NCI-H2227 (cell line): Measurements from ENCODE around the gene BEND5.

Experiments used
- DNase-seq: peaks from one replicate; lab custom pipeline; 2025; ENCODE audit not compliant: unreplicated experiment; lab: John Stamatoyannopoulos, UW

The BEND5 gene, protein sequence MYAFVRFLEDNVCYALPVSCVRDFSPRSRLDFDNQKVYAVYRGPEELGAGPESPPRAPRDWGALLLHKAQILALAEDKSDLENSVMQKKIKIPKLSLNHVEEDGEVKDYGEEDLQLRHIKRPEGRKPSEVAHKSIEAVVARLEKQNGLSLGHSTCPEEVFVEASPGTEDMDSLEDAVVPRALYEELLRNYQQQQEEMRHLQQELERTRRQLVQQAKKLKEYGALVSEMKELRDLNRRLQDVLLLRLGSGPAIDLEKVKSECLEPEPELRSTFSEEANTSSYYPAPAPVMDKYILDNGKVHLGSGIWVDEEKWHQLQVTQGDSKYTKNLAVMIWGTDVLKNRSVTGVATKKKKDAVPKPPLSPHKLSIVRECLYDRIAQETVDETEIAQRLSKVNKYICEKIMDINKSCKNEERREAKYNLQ

DNA sequence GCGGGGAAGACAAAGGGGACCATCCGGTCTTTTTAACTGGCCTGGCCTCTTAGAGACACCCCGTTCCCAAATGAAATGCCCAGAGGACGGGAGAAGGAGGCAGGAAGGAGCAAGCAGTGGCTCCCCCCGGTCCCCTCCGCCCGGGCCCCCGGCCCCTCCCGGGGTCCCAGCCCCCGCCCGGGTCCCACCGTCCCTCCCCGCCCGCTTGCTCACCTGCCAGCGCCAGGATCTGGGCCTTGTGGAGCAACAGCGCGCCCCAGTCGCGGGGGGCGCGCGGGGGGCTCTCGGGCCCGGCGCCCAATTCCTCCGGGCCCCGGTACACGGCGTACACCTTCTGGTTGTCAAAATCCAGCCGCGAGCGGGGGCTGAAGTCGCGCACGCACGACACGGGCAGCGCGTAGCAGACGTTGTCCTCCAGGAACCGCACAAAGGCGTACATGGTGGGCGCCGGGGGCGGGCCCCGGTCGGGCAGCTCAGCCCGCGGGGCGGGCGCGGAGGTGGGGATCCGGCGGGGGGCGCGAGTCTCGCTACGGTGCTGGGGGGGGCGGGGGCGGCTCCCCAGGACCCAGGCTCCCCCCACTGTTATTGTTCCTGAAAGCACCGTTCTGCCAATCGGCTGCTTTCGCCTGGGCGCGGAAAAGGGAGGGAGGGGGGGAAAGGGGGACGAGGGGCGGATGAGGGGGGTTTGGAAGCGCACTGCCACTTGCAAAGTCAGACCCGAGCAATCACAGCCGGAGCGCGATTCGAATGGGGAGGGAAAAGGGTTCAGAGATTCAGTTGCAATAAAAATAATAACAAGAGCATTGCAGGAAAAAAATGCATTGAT is at the start of gene BEND5:
Gene BEND5 (minus strand): TSS at position 499 of the 826 bp plus-strand sequence. CDS start 60 bp downstream, at position 439.
- DNase-seq = peak; percentile 87

DNA sequence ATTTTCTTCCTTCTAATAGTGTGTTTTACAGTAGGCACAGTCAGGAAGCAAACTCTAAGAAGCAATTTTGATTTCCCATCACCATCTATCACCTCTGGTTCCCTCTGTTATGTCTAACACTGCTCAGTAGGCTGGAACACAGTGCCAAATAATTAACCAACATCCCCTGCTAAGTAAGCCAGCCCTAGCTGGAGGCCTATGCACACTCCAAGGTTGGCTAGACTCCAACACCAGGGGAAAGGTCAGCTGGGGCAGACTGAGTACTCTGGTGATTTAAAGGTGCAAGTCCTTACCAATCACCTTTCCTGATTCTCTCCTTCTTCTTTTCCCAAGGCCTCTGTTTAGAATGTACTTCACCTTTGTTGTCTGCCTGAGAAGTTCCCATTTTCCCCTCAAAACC is 46.5 kb upstream of the BEND5 start:
- peak; percentile 23 for DNase-seq

DNA sequence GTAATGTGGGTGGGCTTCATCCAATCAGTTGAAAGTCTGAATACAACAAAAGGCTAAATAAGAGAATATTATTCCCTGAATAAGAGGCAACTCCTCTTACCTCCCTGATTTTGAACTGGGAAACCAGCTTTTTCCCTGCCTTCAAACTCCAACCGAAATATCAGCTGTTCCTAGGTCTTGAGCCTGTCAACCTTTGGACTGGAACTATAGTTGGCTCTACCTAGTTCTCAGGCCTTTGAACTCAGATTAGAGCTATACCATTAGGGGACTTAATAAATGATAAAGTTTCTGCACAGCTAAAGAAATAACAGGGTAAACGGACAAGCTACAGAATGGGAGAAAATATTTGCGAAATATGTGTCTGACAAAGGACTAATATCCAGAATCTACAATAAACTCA is 43.8 kb upstream of the BEND5 start:
- DNase-seq = no peak

DNA sequence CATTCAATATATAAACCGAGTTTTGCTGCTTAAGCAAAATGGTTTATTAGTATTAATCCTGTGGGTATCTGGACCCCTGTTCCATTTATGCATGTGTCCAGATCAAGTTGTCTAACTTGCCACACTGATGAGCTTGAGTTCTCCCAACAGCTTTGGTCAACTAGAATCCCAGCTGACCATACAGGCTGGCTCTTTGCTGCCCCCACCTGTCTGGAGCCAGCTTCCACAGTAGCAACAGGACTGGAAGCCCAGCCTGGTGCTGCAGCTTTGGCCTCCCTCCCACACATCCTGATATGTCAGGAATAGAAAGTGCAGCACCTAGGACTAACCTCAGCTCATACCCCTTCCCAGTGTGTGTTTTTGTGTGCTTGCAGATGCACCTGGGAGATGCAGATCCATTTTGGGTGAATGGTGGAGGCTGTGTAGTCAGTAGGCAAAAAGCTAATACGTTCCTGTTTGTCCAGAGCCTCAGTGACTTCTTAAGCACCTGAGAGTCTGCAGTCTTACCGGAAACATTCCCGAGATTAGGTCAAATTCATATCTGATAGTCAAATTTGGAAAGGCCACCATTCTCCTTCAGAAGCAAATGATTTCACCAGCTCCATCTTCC is 40.9 kb upstream of the BEND5 start:
- peak; percentile 55 for DNase-seq

DNA sequence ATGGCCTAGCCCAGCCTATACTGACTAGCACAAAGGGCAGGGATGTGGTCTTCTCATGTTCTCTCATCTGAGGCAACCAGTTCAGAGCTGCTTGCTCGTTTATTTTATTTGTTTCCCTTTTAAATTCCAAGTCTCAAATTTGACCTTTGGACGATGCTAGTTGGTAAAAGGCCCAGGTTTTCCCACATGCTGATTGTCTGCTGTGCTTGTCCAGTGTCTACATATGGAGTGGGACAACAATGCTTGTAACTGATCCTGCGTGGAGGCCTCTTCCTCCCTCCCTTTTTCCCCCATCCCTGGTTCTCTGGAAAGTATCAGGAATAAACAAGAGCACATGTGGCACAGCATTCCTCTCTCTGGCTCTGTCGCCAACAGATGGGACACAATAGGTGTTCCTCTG is 34.0 kb upstream of the BEND5 start:
- DNase-seq = no peak

DNA sequence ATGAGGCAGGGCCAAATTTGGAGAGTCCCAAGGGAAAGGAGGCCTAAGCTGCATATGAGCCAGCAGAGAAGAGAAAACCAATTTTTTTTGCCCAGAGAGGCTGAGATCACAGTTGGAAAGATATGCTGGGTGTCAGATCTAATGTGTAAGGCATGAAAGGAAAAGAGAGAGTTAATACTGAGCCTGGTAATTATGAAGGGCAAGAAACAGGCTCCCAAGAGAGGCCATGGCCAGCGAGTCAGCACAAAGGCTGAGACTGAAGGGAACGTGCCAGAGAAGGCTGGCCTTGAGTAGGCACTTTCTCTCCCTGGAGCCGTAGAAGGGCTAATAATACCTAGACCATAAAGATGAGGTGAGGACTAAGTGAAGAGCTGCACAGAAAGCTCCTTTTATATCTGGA is 31.8 kb upstream of the BEND5 start:
- DNase-seq = no peak

DNA sequence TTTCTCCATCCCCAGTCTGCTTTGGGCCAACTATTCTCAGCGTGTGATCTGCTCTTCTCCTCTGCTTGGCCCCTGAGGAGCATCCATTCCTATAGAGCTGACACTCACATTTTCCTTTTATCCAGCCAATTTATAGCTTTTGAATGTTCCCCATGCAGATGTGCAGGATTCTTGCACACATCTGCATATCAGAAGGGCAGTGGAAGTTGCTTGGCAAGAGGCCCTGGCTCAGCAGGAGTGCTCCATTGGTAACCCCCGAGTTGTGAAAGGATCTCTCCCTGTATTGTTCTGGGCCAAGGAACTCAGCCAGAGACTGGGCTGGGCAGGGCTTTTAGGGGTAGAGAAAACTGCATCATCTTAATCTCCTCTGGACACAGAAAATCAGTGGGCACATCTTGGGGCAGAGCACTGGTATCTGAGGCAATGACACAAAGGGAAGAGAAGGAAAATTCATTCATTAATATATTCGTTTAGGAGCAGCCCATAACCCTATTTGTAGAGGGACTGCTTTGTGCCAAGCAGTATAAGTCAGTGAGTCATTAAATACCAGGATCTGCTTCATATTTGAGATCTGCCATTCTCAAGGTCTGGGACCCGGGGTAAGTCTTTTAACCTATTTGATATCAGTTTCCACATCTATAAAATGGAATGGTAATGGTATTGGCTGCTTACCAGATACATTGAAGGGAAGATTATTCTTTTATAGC is 31.0 kb upstream of the BEND5 start:
- DNase-seq = no peak

DNA sequence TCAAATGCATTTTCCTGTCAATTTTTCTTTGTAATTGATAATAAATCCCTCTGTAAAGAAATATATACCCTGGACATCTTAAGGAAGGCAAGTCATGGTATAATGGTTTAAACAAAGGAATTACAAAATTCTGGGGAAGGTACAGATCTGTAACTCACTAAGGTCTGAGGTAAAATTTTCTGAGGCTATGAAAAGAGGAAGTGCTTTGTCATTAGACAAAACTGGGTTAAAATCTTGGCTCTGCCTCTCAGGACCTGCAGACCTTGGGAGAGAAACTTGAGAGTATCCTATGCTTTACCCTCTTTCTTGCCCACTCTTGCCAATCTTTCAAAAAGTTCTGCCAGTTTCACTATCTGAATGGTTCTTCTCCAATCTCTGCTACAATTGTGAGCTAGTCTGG is 26.8 kb upstream of the BEND5 start:
- DNase-seq = no peak

DNA sequence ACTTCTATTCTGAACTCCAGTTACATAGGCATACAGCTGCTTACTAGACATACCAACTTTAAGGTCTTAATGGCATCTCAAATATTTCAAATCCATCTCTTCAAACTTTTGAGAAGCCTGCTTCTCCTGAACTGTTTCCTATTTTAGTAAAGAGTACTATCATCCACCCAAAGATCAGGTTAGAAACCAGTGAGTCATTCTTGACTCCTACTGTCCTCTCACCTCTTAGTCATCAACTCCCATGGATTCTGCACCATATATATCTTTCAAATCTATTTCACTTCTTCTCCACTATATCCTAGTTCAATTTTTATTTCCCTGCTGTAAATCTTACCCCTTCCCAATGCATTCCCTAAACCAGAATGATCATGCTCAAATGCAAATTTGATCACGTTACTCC is 18.1 kb upstream of the BEND5 start:
- no peak for DNase-seq

DNA sequence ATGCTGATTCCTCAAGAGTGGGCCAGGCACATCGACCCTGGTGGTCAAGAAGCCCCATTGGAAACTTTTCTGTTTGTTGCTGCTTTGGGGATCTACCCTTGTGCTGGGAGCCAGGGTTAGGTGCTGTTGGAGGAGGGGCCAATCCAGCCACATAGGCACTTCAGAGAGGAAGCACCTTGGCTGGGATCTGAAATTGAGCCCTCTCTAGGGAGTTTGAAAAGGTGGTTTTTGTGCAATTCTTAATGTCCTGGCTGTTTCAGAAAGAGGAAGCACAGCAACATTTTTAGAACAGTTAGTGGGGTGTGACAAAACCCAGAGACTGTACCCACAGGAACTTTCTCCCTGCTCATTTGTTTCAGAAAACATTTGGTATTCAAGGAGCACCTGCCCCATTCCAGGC is 17.2 kb upstream of the BEND5 start:
- DNase-seq = no peak

DNA sequence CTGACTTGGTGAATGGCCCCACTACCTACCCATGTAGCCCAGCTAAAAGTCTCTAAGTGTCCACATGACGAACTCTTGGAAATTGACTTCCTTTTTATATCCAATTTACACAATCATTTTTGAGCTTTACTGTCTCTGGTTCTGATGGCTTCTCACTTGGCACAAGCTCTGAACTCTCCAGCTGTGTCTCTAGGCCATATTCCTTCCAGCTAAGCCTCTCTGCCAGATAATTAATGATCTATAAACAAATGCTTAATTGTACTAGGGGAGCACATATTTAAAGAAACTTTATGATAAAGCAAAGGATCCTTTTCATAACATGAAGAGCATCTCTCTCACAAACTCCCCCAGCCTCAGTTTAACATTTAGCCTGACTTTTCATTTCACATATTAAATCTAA is 16.3 kb upstream of the BEND5 start:
- DNase-seq = no peak

DNA sequence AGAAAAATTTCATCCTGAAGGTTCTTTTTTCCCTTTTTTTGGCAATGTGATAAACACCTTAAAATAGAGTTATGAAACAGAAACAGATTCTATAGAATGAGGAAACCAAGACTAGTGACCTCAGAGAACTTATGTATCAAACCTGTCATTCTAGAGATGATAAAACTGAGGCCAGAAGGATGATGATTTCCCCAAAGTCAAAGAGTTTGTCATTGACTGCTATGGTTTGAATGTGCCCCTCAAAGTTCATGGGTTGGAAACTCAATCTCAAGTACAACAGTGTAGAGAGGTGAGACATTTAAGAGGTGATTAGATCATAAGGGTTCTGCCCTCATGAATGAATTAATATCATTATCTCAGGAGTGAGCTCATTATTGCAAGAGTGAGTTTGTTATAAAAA is 13.7 kb upstream of the BEND5 start:
- no peak for DNase-seq

DNA sequence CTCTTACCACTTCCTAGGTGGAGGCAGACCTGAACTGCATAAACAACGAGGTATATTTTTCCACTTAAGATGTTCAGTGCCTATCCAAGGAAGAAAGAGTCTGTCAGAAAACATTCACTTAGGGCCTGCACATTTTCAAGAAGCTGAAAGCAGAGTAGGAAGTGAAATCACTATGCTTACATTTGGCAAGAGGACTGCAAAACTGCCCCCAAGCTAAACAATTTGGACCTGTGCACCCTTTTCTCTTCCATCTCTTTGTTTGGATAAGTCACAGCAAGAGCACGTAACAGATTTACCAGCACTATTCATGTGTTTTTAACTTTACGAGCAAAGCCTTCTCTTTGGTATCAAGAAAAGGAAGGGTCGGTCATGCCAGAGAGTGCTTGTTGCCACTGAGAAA is 13.2 kb upstream of the BEND5 start:
- DNase-seq = no peak

DNA sequence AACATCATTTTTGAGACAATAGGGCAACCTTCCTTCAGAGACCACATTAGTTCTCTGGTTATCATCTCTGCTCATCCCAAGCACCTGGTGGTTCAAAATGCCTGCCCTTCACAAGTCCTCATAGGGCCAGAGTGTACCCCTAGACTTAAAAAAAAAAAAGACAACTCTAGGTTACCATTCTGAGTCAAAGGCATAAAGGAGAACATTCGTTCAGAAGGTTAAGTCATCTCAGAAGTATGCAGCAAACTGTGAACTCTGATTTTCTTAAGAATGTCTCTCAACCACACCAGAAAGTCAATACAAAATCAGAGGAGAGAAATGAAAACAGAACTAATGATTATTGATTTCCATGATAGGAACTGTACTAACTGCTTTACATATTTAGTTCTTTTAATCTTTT is 9.2 kb upstream of the BEND5 start:
- DNase-seq = no peak

DNA sequence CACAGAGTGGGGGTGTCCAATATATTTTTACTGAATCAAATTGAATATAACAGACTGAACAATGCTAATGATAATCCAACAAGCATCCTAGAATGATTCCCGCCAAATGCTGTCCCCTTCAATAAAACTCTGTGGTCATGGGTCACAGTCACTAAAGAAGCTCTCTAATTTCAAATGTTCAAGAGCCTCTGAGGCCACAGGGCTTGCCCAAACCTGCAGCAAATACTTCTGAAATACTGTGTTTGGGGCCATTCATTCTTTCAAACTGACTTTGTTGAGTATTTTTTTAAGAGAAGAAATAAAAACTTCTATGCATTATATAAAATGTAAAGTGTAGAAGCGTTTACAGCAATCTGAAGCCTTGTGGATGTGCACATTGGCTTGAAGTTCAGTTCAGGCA is 7.6 kb upstream of the BEND5 start:
- DNase-seq = no peak

DNA sequence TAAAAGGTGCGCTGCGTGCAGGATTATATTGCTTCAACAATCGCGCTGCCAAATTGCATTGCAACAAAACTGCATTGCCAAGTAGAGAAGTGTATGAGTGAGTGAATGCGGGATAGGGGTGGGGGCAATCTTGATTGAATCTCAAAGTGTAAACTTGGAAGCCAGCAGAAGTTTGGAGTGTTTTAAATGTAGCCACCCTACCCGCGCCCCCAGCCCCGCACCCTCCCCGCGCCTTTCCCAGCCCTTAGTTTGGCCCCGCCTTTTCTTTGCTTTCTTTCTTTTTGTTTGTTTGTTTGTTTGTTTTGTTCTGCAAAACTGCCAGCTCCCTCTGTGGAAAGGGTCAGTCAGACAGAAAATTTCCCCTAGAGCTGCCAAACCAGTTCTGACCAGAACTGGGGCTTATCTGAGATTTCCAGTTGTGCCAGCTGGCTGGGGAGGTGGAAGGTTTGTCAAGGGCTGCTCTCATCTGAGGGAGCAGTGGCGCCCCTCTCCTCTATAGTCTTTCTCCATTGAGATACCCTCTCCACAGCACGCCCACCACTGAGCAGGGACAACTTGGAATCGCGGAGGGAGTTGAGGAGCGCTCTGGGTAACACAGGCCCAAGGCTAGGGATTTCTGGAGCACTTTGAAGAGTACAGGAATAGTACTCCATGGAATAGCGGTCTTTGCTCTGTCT is 666 bp upstream of the BEND5 start:
- peak; percentile 24 for DNase-seq

DNA sequence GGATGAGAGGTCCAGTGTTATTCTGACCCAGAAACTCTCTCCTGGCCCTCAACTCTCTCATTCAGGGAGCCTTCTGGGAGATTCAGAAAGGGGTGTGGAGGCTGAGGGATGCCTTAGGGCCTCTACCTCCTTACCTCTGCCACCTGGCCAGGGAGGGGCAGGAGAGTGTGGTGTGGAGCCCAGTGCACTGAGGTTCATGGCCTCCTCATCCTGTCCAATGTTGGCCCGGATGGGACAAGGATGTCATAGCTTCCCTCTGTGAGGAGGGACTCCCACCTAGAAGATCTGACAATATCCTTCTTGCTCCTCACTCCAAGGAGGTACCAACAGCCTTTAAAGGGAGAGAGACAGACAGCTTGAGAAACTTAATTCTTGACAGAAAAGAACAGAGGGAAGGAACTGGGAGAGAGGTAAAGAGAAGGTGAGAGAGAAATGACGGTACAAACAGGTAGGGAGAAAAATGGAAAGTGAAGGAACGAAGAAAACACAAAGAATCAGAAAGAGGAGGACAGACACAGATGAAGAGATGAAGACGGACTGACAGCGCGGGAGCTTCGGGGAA is 779 bp downstream of the BEND5 start:
- no peak for DNase-seq

DNA sequence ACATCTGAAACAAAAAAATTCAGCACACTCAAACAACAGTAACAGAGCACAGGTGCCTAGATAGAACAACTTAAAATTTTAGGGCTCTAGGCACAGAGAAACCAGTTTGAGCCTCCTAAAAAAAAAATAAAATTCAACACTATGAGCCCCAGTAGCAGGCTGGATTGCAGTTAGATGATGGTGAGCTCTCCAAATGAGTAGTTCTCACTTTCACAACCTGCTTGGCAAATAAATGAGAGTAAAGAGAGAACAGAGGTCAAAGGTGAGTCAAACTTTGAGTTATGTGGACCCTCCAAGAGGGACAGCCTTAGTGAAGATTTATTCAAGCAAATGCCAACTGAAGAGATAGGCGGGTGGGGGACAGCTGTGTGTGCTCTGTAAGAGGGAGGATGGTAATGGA is 3.6 kb downstream of the BEND5 start:
- no peak for DNase-seq

DNA sequence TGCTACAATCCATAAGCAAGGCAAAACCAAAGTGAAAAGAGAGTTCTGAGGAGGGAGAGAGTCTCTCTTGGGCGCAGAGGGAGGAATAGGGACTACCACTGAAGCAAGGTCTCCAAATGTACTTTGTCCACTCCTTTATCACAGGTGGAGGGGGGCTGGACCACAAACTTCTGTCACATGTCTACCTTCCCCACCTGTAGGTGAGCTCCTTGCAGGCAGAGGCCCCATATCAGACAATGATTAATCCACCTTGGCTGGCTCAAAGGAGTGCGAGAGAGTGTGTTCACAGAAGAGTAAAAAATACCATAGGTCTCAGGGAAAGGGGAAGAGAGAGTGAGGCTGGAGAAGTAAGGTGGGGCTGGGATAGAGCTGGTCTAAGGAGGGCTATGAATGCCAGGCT is 4.5 kb downstream of the BEND5 start:
- DNase-seq = no peak

DNA sequence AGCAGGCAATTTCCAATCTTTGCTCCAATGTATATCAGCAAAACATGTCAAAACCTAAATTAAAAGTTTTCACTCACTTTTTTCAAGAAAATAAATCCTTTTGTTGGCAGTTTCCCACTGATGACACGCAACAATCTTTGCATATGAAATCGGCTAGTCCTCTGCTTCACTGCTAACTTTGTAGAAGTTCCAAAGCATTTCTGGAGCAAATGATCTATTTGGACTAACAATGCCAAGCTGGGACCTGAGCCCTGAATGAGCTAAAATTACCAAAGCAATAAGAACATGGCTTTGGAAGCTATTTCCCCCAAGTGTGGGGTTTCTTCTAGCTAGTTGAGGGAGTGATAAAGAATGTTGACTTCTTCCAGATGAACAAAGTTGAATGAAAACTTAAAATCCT is 5.1 kb downstream of the BEND5 start:
- DNase-seq = no peak
